Osteoblast (primary cell): ENCODE results near the gene C18orf32. TPM values are rescaled to one million over a fixed set of nuclear protein-coding genes. Genes with fewer than 3 reads are reported as not detected.
"Not testable (repeated sequence)": the region's sequence is repeated elsewhere in the genome, so short reads cannot be mapped to it uniquely, and the experiment has no call there.

Experiments used
- DNase-seq: peaks from one replicate; pipeline ENCODE4 v3.0.0; 2011; ENCODE audit warnings: low spot score, mixed read lengths; ENCODE audit not compliant: insufficient read length; ENCODE audit errors: missing footprints
- H2AFZ ChIP-seq: 2 replicates; pipeline ENCODE4 v1.6.0; 2011; ENCODE audit warnings: mild to moderate bottlenecking, low read length
- H3K27ac ChIP-seq: 2 replicates; pipeline ENCODE4 v1.5.1; 2011; ENCODE audit warnings: mild to moderate bottlenecking, low read depth, low read length, moderate library complexity
- H3K27me3 ChIP-seq: 2 replicates; pipeline ENCODE4 v1.6.0; 2012; ENCODE audit warnings: mild to moderate bottlenecking, control low read depth, inconsistent platforms, low read length, moderate library complexity; ENCODE audit not compliant: insufficient read depth
- H3K36me3 ChIP-seq: 2 replicates; pipeline ENCODE4 v1.5.1; 2011; ENCODE audit warnings: mild to moderate bottlenecking, low read length, control low read depth, moderate library complexity; ENCODE audit not compliant: insufficient read depth
- H3K4me1 ChIP-seq: 2 replicates; pipeline ENCODE4 v1.5.1; 2011; ENCODE audit warnings: mild to moderate bottlenecking, low read length, control low read depth, moderate library complexity; ENCODE audit not compliant: insufficient read depth
- H3K4me2 ChIP-seq: 2 replicates; pipeline ENCODE4 v1.6.0; 2011; ENCODE audit warnings: mild to moderate bottlenecking, low read length; ENCODE audit not compliant: insufficient read depth
- H3K4me3 ChIP-seq: fragments of 200-600 bp; sonication (generic); 3 replicates; pipeline ENCODE4 v1.5.1; 2012; ENCODE audit warnings: mild to moderate bottlenecking, low read length, inconsistent platforms; ENCODE audit not compliant: insufficient read depth
- H3K79me2 ChIP-seq: 2 replicates; pipeline ENCODE4 v1.6.0; 2012; ENCODE audit warnings: mild to moderate bottlenecking, low read length, control low read depth, inconsistent platforms; ENCODE audit not compliant: insufficient read depth
- H3K9me3 ChIP-seq: 2 replicates; pipeline ENCODE4 v1.5.1; 2011; ENCODE audit warnings: low read depth, low read length, control low read depth
- H4K20me1 ChIP-seq: 2 replicates; pipeline ENCODE4 v1.6.0; 2012; ENCODE audit warnings: mild to moderate bottlenecking, low read length, control low read depth; ENCODE audit not compliant: insufficient read depth
- CTCF ChIP-seq: IDR thresholded peaks from 2 replicates; pipeline ENCODE4 v1.5.1; 2011; ENCODE audit warnings: mild to moderate bottlenecking, low read depth, low read length, moderate library complexity; ENCODE audit errors: extremely low read depth
- total RNA-seq: library from RNA; depleted of rRNA; stranded (reverse); fragments of >200 nt; gene quantifications from 2 replicates; pipeline ENCODE4 v1.2.3, GENCODE V29; 2012

Gene C18orf32
- total RNA-seq, 1 donor, result 16.6 TPM

- Histone ChIP-seq H3K9me3 (no peaks in the 10 kb centered on the region), H3K36me3 (no peaks in the 10 kb centered on the region), H3K4me2 (no peak overlapping the region), H3K4me3 (no peak overlapping the region), H4K20me1 (no peaks in the 10 kb centered on the region), H2AFZ (no peak overlapping the region), H3K79me2 (no peaks in the 10 kb centered on the region), H3K27me3 (peaks cover 4% of the 10 kb centered on the region), H3K27ac (no peak overlapping the region), H3K4me1 (no peaks in the 10 kb centered on the region)
- DNase-seq, result no peak
- no peak for TF ChIP-seq CTCF
Observed at GRCh38 chr18:49527631-49528327, 40.7 kb upstream of the C18orf32 start.

GRCh38 chr18:49525981-49526380 is 38.9 kb upstream of the C18orf32 start:
- Histone ChIP-seq H3K4me1 (no peaks in the 10 kb centered on the region), H3K9me3 (no peaks in the 10 kb centered on the region), H3K79me2 (no peaks in the 10 kb centered on the region), H3K4me2 (no peak overlapping the region), H3K36me3 (no peaks in the 10 kb centered on the region), H3K27me3 (peaks cover 4% of the 10 kb centered on the region), H3K4me3 (no peak overlapping the region), H2AFZ (no peak overlapping the region), H4K20me1 (no peaks in the 10 kb centered on the region), H3K27ac (no peak overlapping the region)
- TF ChIP-seq CTCF, result no peak
- DNase-seq, result no peak

GRCh38 chr18:49524951-49525350 is 37.9 kb upstream of the C18orf32 start:
- Histone ChIP-seq H3K4me1 (no peaks in the 10 kb centered on the region), H3K4me2 (no peak overlapping the region), H3K27me3 (peaks cover 4% of the 10 kb centered on the region), H3K36me3 (no peaks in the 10 kb centered on the region), H2AFZ (no peak overlapping the region), H3K9me3 (no peaks in the 10 kb centered on the region), H4K20me1 (no peaks in the 10 kb centered on the region), H3K27ac (no peak overlapping the region), H3K4me3 (no peak overlapping the region), H3K79me2 (no peaks in the 10 kb centered on the region)
- no peak for TF ChIP-seq CTCF
- no peak for DNase-seq

GRCh38 chr18:49524349-49524748 is 37.3 kb upstream of the C18orf32 start:
- Histone ChIP-seq H3K9me3 (no peaks in the 10 kb centered on the region), H3K27me3 (peaks cover 2% of the 10 kb centered on the region), H4K20me1 (no peaks in the 10 kb centered on the region), H3K27ac (no peak overlapping the region), H3K36me3 (no peaks in the 10 kb centered on the region), H3K4me3 (no peak overlapping the region), H2AFZ (no peak overlapping the region), H3K4me2 (no peak overlapping the region), H3K79me2 (no peaks in the 10 kb centered on the region), H3K4me1 (no peaks in the 10 kb centered on the region)
- no peak for DNase-seq
- no peak for TF ChIP-seq CTCF

- H3K9me3 ChIP-seq, H3K4me2 ChIP-seq, H3K79me2 ChIP-seq, H3K4me3 ChIP-seq, H3K36me3 ChIP-seq, H2AFZ ChIP-seq, H3K27ac ChIP-seq, DNase-seq, H3K27me3 ChIP-seq, H4K20me1 ChIP-seq, H3K4me1 ChIP-seq: not testable (repeated sequence)
Observed at GRCh38 chr18:49523580-49524093, 36.6 kb upstream of the C18orf32 start.
